SK-MEL-5 (cell line): ENCODE results near the gene LETM1. TPM values are rescaled to one million over a fixed set of nuclear protein-coding genes. Genes with fewer than 3 reads are reported as not detected.
A peak's percentile ranks its signal among the peaks of the same experiment; 100 is the strongest.

Experiments
- DNase-seq: peaks from one replicate; pipeline ENCODE4 v3.0.0-alpha.2; 2016; ENCODE audit warnings: low read depth, low spot score
- in situ Hi-C: cut with HindIII; loops from 2 replicates; pipeline ENCODE4 v1.10.0; 2016; ENCODE audit warnings: low sequenced_read_pairs, high pct_unique_total_duplicates, low pct_unique_long_range_greater_than_20kb
- total RNA-seq: library from RNA; depleted of rRNA; stranded (reverse); fragments of >200 nt; shearing (Covaris generic); gene quantifications from 2 replicates; pipeline ENCODE4 v1.2.3, GENCODE V29; 2014

LETM1 gene
- total RNA-seq, 1 experiment from 2014 or later = 45.9 TPM

GRCh38 chr4:1783015-1783414 lies 72.9 kb downstream of the LETM1 start:
- DNase-seq = no peak
- in situ Hi-C loops = no loop called here

GRCh38 chr4:1780435-1780834 lies 75.5 kb downstream of the LETM1 start:
- no peak for DNase-seq
- in situ Hi-C loops = no loop called here

- no peak for DNase-seq
- in situ Hi-C loops = no loop called here
Observed at GRCh38 chr4:1779588-1780382, 76.2 kb downstream of the LETM1 start.

GRCh38 chr4:1778642-1779392 lies 77.1 kb downstream of the LETM1 start:
- in situ Hi-C loops = no loop called here

GRCh38 chr4:1777822-1778641 lies 77.9 kb downstream of the LETM1 start:
- in situ Hi-C loops = no loop called here
- no peak for DNase-seq

More at GRCh38 chr4:1778642-1779392, 77.1 kb downstream of the LETM1 start:
- no peak for DNase-seq

GRCh38 chr4:1776521-1777161 lies 79.3 kb downstream of the LETM1 start:
- DNase-seq = no peak
- in situ Hi-C loops = no loop called here

GRCh38 chr4:1775731-1776500 lies 80.0 kb downstream of the LETM1 start:
- in situ Hi-C loops = no loop called here
- no peak for DNase-seq

- DNase-seq = no peak
- in situ Hi-C loops = no loop called here
Observed at GRCh38 chr4:1773754-1774153, 82.2 kb downstream of the LETM1 start.

DNA sequence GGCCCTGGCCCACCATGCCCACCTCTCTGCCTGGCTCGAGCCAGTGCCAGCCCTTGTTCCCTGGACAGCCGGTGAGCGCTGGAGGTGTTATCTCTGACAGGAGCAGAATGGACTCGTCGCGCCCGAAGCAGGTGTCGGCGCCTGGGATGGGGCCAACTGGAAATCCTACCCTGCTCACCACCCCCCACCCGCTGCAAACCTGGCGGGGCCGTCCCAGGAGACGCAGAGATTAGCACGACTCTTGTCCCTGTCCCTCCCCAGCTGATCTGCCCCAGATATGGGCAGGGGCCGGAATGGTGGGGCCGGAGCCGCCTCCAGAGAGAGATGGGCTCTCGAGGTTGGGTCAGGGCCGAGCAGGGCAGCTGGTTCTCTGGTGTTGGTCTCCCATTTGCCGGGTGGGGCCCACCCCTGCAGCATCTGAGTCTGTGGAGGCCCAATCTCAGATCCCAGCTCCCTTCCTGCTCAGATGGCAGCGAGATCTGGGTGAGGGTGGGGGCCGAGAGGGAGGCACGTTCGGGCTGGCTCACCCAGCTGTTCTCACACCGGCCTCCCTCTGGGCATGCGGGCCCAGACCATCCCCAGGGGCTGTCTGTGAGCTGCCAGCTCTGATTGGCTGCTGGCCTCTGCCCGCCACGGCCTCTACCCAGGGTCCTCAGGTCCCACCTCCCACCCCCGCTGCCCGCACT lies 83.0 kb downstream of the LETM1 start:
- in situ Hi-C loops = no loop called here
- DNase-seq = no peak

GRCh38 chr4:1771555-1772305 lies 84.2 kb downstream of the LETM1 start:
- no peak for DNase-seq
- in situ Hi-C loops = no loop called here

- in situ Hi-C loops = no loop called here
Observed at GRCh38 chr4:1770791-1771231, 85.1 kb downstream of the LETM1 start.

GRCh38 chr4:1770245-1770644 lies 85.7 kb downstream of the LETM1 start:
- DNase-seq = no peak
- in situ Hi-C loops = no loop called here

More at GRCh38 chr4:1770791-1771231, 85.1 kb downstream of the LETM1 start:
- no peak for DNase-seq

DNA sequence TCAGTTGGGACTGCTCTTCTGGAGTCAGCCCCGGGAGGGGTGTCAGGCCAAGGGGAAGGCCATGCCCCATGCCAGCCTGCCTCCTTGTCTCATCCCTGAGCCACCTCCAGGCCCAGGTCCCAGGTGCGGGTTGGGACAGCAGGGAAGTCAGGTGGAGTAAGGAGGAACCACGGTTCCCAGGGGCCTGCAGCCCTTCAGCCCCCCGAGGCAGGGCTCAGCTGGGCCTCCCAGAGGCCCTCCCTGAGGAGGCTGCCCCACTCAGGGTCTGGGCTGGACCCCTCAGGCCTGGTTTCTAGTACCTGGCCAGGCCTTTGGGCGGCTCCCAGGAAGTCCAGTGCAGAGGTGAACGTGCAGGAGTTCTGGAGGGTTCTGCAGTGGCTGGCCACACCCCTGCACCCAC lies 86.3 kb downstream of the LETM1 start:
- in situ Hi-C loops = no loop called here
- no peak for DNase-seq

DNA sequence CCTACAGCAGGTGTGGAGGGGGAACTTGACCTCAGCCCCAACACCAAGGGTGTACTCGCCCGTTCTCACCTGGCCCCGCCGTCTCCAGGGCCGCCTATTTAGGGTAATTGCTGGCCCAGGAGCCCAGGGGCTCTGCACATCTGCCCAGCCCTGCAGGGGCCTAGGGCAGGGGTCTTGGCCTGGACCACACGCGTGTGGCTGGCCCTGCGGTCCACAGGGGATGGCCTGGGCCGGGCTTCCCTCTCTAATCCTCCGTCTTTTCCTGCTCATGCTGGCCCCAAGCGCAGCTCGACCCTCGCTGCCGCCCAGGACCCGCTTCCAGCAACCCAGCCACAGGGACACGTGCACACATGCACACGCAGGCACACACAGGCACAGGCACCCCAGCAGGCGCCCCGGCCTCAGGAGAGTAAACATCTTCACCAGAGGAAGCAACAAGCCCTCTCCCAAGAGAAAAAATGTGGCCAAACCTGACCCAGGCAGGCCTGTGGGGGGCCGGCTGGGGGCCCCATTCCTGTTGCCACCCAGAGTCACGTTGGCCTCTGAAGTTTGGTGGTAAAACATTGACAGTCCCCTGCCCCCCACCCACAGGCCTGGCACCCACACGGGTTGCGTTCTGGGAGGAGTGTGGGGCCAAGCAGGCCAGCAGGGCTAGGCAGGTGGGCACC lies 87.5 kb downstream of the LETM1 start:
- no peak for DNase-seq
- in situ Hi-C loops = no loop called here

- DNase-seq = peak; percentile 44
- in situ Hi-C loops = no loop called here
Observed at GRCh38 chr4:1767770-1768366, 88.1 kb downstream of the LETM1 start.
